Suppressor macrophage treated with lipopolysaccharide for 4 hours (primary cell): ENCODE results near the gene ATG16L2.
A peak's percentile ranks its signal among the peaks of the same experiment; 100 is the strongest.
"Not testable (repeated sequence)": the region's sequence is repeated elsewhere in the genome, so short reads cannot be mapped to it uniquely, and the experiment has no call there.

Experiments used
- DNase-seq: peaks from one replicate; pipeline ENCODE4 v3.0.0-alpha.2; 2020

ATG16L2 gene

DNA sequence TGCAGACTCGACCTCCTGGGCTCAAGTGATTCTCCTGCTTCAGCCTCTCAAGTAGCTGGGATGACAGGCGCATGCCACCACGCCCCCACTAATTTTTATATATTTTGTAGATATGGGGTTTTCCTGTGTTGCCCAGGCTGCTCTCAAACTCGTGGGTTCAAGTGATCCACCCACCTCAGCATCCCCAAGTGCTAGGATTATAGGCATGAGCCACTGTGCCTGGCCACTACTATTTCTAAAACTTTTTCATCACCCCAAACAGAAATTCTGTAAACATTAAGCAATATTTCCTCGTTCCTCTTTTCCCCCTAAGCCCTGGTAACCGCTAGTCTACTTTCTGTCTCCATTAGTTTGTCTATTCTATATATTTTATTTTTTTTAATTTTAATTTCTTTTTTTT, 9.0 kb upstream of the ATG16L2 start:
- peak; percentile 90 for DNase-seq

DNA sequence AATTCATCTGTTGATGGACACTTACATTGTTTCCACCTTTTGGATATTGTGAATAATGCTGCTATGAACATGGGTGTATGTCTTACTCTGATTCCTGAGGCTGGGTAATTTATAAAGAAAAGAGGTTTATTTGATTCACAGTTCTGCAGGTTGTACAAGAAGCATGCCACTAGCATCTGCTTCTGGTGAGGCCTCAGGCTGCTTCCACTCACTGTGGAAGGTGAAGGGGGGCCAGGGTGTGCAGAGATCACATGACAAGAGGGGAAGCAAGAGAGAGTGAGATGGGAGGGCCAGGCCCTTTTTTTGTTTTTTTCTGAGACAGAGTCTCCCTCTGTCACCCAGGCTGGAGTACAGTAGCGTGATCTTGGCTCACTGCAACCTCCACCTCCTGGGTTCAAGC, 7.8 kb upstream of the ATG16L2 start:
- not testable (repeated sequence) for DNase-seq

DNA sequence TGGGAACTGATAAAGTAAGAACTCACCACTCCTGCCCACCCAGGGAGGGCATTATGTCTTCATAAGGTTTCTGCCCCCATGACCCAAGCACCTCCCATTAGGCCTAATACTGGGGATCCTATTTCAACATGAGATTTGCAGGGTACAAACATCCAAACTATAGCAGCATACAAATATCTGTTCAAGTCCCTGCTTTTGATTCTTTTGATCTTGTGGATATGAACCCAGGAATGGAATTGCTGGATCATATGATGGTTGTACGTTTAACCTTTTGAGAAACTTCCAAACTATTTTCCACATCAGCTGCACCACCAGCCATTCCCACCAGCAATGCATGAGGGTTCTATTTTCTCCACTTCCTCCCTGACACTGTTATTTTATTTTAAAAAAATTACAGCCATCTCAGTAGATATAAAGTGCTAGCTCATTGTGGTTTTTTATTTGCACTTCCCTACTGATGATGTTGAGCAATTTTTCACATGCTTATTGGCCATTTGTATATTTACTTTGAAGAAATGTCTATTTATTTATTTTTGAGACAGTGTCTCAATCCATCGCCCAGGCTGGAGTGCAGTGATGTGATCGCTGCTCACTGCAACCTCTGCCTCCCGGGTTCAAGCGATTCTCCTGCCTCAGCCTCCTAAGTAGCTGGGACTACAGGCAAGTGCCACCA, 7.1 kb upstream of the ATG16L2 start:
- peak; percentile 84 for DNase-seq

DNA sequence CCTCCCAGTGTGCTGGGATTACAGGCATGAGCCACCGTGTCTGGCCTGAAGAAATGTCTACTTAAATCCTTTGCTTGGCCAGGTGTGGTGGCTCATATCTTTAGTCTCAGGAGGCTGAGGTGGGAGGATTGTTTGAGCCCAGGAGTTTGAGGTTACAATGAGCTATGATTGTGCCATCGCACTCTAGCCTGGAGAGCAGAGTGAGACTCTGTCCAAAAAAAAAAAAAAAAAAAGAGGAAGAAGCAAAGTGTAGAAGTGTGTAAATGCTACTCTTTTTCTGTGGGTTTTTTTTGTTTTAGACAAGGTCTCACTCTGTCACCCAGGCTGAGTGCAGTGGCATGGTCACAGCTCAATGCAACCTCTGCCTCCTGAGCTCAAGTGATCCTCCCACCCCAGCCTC, 6.4 kb upstream of the ATG16L2 start:
- DNase-seq = peak; percentile 62

DNA sequence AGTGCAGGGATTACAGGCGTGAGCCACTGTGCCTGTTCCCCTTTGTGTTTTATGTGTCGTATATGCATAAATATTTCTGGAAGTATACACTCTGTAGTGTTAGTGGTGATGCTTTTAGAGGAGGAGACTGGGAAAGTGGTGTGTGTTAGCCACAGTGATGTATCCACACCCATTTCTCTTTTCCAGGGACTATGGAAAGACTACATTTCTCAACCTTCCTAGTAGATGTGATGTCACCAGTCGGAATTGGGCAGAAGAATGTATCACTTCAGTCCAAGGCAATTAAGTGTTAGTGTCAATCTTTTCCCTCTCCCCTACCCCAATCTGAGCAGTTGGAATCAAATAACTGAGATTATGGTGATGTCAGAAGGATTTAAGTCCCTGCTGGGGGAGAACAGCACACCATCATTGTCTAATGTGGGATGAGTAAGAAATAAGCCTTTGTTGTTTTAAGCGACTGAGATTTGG, 5.8 kb upstream of the ATG16L2 start:
- DNase-seq = peak; percentile 76

DNA sequence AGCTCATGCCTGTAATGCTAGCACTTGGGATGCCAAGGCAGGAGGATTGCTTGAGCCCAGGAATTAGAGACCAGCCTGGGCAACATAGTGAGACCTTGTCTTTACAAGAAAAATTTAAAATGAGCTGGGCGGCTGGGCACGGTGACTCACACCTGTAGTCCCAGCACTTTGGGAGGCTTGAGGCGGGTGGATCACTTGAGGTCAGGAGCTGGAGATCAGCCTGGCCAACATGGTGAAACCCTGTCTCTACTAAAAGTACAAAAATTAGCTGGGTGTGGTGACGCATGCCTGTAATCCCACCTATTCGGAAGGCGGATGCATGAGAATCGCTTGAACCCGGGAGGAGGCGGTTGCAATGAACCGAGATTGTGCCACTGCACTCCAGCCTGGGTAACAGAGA, 2.5 kb upstream of the ATG16L2 start:
- DNase-seq = peak; percentile 39

DNA sequence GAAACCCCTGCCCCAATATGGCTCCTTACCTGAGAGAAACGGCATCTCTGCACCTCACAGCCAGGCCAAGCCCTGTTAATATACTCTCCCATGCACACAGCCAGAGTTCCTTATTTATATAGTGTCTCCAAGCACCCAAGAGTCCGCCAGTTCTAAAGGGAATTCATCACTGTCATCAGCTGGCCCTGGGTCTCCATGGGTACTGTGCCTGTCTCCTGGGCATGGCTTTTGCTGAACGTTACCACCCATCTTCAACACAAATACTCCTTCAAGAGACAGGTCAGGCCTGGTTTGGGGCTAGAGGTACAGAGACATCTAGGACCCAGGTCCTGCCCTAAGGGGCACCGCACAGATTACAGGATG, 1.6 kb upstream of the ATG16L2 start:
- no peak for DNase-seq

DNA sequence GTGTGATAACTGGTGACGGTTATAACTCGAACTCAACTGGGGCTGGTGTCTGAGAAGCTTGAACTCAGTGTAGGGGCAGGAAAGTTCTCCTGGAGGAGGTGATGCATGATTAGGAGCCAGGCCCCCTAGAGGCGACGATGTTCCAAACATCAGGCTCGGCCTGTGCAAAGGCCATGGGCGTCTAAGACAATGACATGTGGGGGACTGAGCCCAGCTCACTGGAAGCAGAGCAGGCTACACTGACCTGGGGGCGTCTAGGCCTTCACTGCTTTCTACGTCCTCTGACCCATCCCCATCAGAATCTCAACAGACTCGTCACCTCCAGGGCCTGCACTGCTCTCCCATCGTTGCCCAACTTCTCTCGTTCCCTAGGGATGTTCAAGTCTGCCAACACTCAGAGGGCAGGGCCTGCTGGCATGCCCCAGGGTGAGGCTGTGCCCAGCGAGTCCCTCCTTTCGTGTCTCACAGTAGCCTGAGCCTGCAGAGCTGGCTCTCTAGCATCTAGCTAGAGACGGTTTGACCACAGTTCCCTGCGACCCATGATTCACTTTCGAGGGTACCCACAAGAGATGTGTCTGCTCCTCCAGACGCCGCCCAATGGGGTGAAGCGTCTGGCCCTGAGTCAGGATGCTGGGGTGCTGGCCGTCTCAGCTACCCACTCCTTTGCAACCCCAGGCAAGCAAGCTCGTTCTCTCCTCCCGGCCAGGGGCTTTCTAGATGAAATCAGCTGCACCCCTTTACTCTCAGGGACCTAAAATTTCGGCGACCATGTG, 1.1 kb upstream of the ATG16L2 start:
- DNase-seq = peak; percentile 71

DNA sequence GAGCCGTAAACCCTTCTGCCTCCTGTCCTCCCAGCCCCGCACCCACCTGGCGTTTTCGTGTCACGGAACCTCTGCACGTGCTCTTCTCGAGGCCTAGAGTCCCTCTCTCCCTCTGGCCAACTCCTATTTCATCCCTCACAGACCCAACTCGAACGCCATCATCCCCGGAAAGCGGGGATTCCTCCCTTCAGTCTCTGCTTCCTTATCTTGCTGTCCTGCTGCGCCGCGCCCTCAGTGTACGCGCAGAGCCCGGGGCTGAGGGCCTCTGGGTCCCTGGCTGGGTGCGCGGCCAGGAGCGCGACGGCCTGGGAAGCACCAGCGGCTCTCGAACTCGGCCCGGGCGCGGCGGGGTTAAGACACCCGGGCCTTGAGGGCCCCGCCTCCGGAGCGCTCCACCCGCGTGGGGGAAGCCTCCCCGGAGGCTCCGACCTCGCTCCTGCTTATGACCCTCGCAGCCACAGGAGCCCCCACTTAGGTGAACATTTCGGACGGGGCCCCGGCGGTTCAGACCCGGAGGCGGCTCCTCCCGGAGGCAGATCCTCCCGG, 398 bp upstream of the ATG16L2 start:
- peak; percentile 91 for DNase-seq

DNA sequence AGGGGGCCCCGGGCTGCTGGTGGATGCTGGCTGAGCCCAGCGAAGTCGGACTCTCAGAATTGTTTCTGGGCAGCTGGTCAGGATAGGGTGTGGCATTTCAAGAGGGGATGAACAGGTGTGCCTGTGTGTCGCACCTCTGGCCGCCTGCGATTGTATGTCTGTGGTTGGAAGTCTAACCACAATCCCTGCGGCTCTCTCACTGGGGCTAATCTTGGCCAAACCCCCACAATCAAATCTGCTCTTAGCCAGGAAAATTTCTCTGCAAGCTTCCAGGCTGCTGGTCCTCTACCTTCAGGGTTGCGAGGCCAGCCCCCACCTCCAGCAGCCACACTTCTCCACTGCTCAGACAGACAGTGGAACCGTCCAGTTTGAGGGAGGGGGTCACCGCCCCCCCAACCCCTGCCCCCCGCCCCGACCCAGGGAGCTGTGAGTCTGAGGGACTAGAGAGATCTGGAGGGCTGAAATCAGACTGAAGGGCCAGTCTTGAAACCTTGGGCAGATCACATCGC, 953 bp downstream of the ATG16L2 start:
- DNase-seq = no peak

DNA sequence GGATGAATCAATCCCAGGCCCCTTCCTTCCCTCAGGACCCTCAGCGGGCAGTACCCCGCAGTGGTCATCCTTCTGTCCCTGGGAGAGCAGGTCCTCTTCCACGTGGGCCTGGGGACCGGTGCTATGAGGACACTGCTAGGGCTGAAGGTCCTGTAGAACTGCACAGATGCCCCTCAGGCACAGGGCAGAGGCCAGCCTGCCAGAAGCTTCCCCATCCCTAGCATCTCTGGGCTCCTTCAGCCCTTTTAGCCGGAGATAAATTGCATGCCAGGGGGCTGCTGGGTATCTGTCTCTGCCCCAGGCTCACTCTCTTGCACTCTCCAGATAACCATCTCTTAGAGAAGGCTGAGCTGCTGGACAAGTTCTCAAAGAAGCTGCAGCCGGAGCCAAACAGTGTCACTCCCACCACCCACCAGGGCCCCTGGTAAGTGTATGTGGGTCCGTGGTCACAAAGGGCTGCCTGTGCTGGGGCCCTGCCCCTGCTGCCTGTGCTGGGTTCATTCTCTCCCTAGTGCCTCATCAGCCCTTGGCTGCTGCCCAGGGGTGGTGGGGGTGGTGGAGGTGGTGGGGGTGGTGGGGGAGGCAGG, 2.3 kb downstream of the ATG16L2 start:
- no peak for DNase-seq

DNA sequence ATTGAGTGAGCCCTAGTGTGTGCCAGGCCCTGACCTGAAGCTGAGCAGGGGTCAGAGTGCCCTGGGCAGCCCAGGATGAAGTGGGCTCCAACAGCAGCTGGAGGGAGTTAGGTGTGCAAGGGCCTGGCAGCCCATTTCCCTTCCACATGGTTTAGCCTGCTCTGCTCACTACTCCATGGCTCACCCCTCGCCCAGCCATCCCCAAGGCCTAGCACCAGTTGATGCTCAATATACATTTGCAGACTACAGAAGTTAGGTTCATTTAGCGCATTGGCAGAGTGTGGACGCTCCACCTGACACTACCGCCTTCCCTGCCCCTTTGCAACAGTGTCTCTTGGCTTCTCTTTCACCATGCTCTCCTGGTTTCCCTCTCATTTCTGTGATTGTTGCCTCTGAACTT, 3.8 kb downstream of the ATG16L2 start:
- no peak for DNase-seq

DNA sequence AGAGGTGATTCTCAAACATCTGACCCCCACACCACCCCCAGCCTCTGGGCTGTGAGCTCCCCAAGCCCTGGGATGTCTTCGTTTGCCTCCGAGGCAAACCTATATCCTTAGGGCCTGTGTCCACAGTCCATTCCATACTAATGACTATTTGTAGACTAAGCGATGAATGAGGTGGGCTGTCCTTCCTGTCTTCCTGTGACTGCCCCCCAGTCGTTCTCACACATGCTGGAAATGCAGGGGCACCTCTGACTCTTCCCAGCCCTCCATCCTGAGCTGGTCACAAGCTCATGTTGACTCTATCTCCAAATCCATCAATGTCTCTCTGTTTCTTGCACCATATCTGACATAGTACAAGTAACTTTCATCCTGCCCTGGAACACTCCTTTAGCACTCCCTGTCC, 4.8 kb downstream of the ATG16L2 start:
- no peak for DNase-seq

DNA sequence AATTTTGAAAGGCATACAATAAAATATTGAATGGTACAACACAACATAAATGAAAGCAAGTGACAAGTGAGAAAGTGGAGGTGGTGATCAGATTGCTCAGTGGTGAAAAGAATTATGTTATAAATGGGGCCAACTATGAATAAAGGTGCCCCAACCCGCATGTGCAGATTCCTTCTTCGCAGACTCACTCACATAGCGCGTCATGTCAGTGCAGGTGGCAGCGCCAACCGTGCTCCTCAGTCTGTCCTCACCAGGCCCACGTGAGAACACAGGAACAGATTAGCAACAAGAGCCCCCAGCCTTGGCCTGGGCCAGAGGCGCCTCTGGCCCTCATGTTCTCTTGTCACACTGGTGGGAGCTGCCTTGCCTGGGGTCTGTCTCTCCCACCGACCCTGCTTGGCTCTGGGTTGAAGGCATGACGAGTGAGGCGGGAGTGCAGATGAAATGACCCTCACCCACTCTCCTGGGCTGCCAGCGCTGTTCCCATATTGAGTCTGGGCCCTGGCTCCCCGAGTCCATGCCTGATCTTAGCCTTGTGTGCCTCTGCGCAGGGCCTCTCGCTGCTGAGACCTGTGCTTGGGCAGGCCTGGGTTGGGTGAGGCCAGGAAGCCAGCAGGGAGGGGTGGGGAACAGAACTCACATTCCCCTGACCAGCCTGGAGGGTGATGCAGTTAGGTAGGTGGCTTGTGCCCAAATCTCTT, 6.4 kb downstream of the ATG16L2 start:
- DNase-seq = no peak

DNA sequence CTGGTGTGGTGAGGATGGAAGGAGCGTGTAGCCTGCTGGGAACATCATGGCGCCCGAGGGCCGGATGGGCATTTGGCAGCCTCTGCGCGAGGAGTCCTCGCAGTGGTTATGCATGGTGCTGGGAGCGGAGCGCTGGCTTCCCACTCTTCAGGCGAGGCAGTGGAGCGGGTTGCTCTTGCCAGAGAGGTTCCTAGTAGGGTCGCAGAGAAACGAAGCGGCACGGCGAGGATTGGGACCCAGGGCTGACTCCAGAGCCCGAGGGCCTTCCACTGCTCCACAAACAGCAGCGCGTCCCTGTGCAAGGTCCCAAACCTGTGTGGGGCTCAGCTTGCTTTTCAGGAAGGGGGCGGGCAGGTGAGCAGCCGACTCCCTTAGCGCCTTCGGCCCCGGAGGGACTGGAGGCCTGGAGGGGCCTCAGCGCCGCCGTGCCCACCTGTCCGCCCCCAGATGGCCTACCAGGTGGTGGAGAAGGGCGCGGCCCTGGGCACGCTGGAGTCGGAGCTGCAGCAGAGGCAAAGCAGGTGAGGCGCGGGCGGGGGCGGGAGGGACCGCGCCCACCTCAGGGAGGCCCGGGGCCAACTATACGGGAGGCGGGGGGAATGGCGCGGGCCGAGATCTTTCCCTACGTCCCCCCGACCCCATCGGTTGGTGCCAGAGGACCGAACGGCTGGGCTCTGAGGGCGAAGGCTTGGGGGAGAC, 7.2 kb downstream of the ATG16L2 start:
- no peak for DNase-seq

DNA sequence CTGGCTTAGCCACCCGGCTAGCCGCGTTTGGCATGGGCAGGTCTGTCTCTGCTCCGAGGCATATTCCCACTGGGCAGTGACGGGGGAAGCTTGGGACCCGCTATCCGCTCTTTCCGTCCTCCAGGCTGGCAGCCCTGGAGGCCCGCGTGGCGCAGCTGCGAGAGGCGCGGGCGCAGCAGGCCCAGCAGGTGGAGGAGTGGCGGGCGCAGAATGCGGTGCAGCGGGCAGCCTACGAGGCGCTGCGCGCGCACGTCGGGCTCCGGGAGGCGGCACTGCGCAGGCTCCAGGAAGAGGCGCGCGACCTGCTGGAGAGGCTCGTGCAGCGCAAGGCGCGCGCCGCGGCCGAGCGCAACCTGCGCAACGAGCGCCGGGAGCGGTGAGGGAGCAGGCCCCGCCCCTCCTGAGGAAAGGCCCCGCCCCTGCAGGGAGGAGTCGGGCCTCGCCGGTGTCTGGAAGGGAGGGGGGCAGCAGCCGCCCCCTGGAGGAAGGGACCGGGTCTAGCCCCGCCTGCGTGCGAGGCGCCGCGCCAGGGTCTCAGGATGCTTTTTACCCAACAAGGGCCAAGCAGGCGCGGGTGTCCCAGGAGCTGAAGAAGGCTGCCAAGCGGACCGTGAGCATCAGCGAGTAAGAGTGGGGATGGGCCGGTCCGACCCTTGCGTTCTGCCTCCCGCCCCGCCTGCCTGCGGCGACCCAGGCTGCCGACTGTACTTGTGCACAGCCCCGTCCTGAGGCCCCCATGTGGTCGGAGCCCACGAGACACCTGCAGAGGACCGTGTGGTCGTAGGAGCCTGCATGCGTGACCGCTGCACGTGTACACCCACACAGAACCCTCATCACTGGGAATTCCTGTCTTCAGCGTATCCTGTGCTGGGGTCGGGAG, 7.9 kb downstream of the ATG16L2 start:
- DNase-seq = peak; percentile 51

DNA sequence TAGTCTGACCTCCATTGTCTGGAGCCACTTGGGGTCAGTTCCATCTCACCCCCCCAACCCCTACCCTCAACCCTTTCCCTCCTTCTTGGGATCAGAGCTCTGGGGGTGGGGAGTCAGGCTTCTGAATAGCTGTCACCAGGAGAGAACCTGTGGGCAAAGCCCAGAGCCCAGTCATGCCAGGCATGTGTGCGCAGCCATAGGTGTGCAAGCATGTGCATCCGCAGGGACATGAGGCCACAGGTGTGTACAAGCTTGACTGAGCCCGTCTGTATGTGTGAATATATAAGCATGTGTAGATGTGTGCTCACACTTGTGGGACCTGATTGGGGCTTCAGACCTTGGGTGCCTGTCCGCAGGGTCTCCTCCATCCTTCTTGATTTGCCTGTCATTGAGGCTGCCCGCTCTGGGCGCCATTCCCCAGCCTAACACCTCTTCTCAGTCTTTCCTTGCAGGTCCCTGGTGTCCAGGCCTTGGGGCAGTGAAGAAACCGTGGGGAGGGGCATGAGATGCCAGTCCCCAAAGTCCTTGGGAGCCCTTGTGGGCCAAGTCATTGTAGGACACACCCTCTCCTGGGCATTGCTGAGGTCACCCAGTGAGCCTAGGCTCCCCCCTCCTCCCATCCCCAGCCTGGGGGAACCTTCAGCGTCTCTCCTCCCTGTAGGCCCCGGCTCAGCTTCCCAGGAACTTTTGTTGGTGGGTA, 9.0 kb downstream of the ATG16L2 start:
- no peak for DNase-seq

DNA sequence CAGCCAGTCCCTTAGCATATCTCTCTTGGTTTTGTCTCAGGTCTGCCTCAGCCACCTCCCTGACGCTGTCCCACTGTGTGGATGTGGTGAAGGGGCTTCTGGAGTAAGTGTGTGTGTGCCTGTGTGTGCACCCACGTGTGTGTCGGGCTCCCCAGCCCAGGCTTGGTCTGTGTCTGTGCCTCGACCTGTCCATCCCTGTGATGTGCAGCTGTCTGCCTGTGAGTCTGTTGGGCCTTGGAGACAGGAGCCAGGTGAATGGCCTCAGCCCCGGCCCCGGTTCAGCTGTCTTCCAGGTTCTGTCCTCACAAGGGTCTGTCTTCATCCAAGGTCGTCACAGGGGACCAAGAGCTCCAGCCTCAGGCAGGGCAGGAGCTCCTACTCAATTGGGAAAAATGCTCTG, 9.8 kb downstream of the ATG16L2 start:
- no peak for DNase-seq

DNA sequence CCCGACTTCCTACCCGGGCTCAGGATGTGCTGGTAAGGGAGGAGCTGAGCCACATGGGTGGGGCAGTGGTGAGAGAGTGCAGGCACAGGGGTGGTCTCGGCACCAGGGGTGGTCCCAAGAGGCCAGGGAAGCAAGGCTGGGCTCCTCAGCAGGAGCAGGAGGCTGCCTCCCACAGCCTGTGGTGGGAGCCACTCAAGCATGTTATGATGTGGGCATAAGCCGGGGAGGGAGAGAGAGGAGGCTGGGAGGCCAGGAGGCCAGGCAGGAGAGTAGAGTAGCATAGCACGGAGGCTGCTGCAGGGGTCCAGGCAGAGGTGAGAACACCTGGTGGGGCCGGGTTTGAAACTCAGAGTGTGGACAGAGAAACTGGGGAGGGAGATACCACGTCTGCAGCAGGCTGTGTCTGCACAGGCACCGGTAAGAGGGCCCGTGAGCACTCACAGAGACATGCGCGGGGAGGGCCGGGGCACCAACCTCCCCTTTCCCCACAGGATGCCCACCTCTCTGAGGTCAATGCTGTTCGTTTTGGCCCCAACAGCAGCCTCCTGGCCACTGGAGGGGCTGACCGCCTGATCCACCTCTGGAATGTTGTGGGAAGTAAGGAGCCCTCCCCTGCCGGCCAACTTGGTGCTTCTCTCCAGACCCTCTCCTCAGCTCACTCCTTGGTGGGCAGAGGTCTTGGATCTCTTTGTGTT, 10.7 kb downstream of the ATG16L2 start:
- no peak for DNase-seq

DNA sequence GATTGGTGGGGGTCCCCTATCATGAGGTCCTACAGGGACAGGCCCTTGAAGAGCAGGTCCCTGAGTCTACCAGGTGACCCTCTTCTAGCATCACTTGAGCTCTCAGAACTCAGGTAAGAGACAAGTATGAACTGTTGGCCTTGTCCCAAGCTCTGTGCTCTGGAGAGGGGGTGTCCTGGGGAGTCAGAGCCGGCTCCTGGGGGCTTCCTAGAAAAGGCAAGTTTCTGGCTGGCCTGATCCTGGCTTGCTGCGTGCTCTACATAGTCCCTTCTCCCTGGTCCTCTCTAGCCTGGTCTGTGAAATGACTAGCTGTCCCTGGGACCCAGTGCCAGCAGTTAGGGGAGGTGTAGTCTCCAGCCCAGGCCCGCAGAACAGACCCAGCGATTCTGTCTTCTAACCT, 11.4 kb downstream of the ATG16L2 start:
- no peak for DNase-seq
